Measurements from ENCODE around the gene OBP2A.

OBP2A gene

GRCh38 chr9:135552698-135553171, 6.8 kb downstream of the OBP2A start:
- DNase-seq: no peak

DNA sequence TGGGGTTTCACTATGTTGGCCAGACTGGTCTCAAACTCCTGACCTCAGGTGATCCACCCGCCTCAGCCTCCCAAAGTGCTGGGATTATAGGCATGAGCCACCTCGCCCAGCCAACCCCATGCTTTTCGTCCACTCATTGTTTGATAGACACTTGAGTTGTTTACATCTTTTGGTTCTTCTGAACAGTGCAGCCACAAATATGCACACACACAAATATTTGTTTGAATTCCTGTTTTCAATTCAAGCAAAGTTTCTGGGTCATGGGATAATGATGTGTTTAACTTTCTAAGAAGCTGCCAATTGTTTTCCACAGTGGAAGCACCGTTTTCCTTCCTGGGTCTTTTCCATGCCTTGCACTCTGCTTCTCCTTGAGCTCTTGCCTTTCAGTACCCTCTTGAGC, 8.8 kb downstream of the OBP2A start:
- DNase-seq: no peak

DNA sequence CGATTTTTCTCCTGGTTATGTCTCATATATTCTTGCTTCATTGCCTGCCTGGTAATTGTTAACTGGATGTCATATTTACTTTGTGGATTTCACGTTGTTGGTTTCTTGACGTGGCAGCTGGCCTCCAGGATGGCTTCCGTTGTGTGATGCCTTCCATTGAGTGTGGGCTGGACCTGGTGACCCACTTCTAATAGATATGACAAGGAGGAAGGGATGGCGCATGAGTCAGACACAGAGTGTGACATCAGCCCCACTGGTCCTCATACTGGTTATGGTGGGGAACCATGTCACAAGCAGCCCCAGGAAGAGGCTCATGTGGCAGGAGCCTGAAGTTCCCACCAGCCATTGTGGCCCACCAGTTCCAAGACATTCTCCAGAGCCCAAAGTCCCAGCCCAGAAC, 9.3 kb downstream of the OBP2A start:
- no peak for DNase-seq

- DNase-seq: no peak
Observed at GRCh38 chr9:135555910-135556309, 10.0 kb downstream of the OBP2A start.

GRCh38 chr9:135559606-135560005, 13.7 kb downstream of the OBP2A start:
- DNase-seq: no peak

DNA sequence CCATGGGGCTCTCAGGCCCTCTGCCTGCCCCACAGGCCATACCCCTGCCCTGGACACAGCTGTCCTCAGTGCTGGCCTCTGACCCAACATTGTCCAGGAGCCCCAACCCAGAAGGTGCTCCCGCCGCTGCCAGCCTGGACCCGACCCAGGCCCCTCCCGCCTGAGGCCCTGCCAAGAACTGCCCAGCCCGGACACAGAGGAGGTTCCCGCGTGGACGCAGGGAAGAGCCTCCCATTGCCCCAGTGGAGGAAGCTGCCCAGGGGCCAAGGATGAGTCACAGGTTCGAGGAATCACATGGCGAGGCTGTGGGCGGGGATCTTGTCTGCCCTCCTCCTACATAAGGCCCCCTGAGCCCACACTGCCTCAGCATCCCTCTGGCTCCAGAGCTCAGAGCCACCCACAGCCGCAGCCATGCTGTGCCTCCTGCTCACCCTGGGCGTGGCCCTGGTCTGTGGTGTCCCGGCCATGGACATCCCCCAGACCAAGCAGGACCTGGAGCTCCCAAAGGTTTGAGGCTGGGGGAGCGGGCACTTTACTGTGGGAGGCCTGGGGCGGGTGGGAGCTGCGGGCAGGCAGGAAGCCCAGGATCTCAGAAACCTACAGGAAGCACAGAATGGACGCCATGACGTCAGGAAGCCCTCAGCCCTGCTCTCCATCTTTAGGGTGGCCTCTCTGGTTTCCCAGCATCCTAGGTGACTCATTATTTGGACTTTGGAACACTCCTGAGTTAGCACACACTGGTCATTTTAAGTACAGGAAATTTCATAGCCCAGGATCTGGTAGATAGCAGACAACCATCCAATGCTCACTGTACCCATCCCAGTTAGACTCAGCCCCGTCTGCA, 15.7 kb downstream of the OBP2A start, which contains the start of gene PAEP:
TSS of gene PAEP (plus strand) at position 366 of the 844 bp plus-strand sequence.
- DNase-seq: no peak

DNA sequence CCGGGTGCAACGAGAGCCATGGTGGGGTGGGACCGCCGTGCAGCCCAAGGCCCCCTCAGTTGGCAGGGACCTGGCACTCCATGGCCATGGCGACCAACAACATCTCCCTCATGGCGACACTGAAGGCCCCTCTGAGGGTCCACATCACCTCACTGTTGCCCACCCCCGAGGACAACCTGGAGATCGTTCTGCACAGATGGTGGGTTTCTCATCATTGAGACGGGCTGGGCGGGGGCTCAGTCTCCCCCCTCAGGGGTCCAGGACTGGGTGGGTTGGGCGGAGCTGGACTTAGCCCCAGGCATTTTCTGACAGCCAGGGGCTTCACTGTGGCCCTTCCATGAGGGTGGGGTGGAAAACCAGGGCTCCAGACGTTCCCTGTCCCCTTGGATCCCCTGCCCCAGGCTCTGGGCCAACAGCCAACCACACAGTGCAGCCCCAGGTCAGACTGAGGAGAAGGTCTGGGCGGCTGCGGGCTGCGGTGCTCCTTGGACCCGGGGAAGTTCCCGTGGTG, 16.4 kb downstream of the OBP2A start:
- no peak for DNase-seq

DNA sequence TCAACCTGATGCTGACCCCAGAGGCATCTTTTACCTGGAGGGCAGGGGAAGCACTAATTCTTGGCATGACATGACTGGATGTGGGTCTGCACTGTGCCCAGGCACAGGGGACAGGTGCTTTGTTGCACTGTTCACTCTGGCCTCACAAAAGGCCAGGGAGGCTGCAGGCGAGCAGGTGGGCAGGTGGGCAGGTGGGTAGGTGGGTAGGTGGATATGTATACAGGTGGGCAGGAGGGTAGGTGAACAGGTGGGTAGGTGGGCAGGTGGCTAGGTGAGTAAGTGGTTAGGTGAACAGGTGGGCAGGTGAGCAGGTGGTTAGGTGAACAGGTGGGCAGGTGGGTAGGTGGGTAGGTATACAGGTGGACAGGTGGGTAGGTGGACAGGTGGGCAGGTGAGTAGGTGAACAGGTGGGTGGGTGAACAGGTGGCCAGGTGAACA, 17.1 kb downstream of the OBP2A start:
- DNase-seq: no peak

- no peak for DNase-seq
Observed at GRCh38 chr9:135563858-135564257, 17.9 kb downstream of the OBP2A start.

- DNase-seq: no peak
Observed at GRCh38 chr9:135565141-135565628, 19.3 kb downstream of the OBP2A start.

DNA sequence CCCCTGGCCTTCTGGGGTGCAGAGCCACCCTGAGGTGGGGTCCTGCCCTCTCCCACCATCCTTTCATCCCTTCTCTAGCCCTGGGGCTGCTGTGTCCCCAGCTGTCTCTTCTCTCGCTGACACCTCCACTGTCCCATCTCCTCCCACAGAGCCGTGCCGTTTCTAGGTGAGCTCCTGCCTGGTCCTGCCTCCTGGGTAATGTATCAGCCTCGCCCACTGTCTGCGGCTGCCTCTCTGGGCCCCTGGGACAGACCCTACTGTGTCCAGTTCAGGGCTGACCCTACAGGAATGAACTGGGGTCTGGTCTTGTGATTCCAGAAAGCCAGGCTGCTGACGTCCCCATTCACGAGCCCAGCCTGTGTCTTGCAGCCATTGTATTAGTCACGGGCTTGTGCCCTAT, 19.7 kb downstream of the OBP2A start:
- DNase-seq: no peak

DNA sequence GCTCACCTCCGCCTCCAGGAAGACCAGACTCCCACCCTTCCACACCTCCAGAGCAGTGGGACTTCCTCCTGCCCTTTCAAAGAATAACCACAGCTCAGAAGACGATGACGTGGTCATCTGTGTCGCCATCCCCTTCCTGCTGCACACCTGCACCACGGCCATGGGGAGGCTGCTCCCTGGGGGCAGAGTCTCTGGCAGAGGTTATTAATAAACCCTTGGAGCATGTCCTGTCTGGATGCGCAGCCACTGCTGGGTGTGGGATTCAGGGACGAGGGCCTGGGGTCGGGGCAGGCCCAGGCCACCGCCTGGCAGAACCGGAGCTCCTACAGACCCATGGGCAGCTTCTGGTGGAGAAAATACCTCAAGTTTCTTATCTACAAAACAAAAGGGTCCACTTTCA, 20.6 kb downstream of the OBP2A start:
- no peak for DNase-seq

GRCh38 chr9:135567311-135567710, 21.4 kb downstream of the OBP2A start:
- no peak for DNase-seq

DNA sequence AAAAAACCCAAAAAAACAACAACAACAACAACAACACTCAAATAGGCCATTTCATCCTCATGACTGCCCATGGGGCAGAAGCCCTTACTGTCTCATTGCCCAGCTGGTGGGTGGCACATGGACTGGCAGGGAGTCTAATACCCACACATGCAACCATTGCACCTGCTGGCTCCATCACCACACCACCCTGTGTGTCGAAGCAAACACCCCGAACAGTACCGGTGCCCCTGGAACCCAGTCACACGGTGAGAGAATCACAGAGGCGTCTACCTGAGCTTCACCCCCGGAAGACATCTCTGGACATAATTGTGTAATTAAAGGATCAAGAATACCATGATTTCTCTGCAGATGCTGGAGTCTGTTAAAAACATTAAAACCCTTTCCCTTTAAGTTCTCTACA, 22.1 kb downstream of the OBP2A start:
- no peak for DNase-seq

DNA sequence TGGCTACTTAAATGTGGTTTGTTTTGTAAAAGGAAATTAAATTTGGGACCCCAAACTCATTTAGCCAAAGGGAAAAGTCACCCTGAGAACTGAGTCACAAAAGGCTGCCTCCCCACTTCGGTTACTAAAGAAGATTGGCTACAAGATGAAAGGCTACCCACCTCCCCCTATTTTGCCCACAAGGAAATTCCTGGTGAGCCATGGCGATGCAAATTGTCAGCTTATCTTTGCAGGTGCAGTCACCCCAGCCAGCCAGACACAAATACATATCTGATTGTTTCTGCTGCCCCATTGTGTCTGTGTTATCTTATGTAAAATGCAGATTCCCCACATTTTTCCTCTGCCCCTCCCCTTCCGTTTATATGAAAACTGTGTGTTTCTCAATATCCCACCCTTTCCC, 24.5 kb downstream of the OBP2A start:
- DNase-seq: no peak

DNA sequence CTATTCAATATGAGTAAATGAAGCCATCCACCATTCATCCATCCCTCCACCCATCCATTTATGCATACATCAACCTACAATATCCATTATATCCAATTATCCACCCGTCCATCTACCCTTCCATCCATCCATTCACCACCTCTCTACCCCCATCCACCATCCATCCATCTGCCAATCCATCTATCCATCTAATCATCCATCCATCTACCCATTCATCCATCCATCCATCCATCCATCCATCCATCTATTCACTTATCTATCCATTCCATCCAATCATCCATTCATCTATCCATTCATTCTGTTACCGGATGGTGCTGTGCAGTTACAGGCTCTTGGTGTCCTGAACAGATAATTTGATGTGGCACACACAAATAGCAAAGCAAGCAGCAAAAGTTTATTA, 26.3 kb downstream of the OBP2A start:
- DNase-seq: no peak

GRCh38 chr9:135573124-135573523, 27.2 kb downstream of the OBP2A start:
- DNase-seq: no peak

DNA sequence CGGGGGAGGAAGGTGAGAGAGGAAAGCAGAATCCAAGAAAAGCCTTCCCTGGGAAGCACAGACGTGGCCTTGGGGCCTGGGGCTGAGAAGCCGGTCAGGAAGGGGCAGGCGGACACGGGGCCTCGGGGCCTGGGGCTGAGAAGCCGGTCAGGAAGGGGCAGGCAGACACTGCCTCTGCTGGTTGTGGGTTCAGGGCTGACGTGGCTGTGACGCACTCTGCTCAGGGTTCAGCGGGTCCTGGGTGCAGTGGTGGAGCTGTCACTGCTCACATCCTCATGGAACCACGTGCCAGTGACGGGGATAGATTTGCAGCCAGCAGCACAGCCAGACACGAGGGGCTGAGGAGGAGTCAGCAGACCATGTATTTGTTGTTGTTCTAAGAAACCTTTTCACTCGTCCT, 28.4 kb downstream of the OBP2A start:
- no peak for DNase-seq

- DNase-seq: no peak
Observed at GRCh38 chr9:135574943-135575342, 29.0 kb downstream of the OBP2A start.

DNA sequence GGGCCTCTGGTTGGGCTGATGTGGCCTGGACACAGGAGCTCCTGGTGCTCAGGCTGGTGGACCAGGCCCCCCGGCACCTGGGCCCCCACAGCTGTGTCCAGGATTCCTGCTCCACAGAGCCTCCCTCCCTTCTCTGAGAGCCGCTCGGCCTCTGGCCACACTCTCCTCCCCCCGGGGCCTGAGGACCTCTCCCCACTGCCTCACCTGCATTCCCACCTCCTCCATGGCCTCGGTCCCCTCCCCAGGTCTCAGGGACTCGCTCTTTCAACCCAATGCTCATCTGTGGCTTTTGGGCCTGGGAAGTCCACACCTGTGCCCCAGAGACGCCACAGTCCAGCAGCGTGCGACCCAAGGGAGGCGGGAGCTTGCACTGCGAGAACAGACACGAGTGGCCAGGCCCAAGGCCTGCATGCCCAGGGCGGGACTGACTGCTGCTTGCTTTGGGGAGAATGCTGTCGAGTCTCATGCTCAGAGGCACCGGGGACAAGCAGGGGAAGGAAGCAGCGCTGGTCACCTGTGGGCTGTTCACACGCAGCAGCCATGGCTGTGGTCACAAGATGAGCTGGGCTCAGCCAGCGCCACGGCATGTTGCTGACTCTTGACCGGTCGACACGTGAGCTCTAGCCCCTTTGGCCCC, 30.2 kb downstream of the OBP2A start:
- DNase-seq: no peak

DNA sequence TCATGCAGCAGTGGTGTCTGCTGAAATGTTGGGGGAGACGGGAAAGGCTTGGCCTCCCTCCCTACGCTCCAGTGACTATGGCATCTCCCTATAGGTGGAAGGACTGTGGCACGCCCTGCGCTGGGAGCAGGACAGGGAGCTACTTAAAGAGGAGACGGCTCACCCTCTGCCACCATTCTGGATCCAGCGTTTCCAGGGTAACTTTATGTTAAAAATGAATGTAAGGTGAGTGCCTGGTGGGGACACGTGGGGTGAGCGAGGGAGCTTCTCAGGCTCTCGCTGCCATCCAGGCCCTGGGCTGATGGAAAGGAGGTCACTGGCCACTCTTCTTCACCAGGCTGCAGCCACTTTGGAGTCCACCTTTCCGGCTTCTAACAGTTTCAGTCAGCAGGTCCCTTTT, 31.3 kb downstream of the OBP2A start:
- no peak for DNase-seq

DNA sequence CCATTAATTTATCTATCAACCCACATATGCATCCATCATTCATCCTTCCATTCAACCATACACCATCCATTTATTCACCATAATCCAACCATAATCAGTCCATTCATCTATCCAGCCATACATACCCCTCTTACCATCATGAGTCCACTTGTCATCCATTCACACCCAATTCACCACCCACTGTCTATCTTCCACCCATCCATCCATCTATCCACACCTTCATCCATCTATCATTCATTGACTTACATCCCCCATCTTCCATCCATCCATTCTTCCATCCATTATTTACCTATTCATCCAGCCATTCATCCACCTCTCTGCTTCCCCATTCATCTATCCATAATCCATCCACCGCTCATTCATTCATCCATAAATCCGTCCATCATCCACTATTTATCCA, 33.4 kb downstream of the OBP2A start:
- no peak for DNase-seq

- DNase-seq: no peak
Observed at GRCh38 chr9:135579889-135580660, 34.1 kb downstream of the OBP2A start.

All from kidney glomerular epithelial cell (primary cell).